Skeletal muscle satellite cell (primary cell): ENCODE measurements around the gene CD63.

Source experiments
- H3K27me3 ChIP-seq: 2 replicates; pipeline ENCODE4 v1.7.0; 2013; ENCODE audit warnings: low read length; ENCODE audit not compliant: control insufficient read depth, insufficient read depth
- H3K36me3 ChIP-seq: 2 replicates; pipeline ENCODE4 v1.7.0; 2013; ENCODE audit warnings: mild to moderate bottlenecking, control low read depth, low read length; ENCODE audit not compliant: insufficient read depth
- H3K4me1 ChIP-seq: 2 replicates; pipeline ENCODE4 v1.7.0; 2013; ENCODE audit warnings: low read length; ENCODE audit not compliant: control insufficient read depth, insufficient read depth
- H3K4me2 ChIP-seq: 2 replicates; pipeline ENCODE4 v1.7.0; 2013; ENCODE audit warnings: mild to moderate bottlenecking, low read length
- H3K4me3 ChIP-seq: 2 replicates; pipeline ENCODE4 v1.7.0; 2013; ENCODE audit warnings: low read length
- H3K9ac ChIP-seq: 2 replicates; pipeline ENCODE4 v1.7.0; 2013; ENCODE audit warnings: mild to moderate bottlenecking, low read depth, low read length, moderate library complexity
- H3K9me3 ChIP-seq: replicated peaks from 2 replicates; pipeline ENCODE4 v1.7.0; 2013; ENCODE audit warnings: mild to moderate bottlenecking, control low read depth, low read length

Gene CD63

DNA sequence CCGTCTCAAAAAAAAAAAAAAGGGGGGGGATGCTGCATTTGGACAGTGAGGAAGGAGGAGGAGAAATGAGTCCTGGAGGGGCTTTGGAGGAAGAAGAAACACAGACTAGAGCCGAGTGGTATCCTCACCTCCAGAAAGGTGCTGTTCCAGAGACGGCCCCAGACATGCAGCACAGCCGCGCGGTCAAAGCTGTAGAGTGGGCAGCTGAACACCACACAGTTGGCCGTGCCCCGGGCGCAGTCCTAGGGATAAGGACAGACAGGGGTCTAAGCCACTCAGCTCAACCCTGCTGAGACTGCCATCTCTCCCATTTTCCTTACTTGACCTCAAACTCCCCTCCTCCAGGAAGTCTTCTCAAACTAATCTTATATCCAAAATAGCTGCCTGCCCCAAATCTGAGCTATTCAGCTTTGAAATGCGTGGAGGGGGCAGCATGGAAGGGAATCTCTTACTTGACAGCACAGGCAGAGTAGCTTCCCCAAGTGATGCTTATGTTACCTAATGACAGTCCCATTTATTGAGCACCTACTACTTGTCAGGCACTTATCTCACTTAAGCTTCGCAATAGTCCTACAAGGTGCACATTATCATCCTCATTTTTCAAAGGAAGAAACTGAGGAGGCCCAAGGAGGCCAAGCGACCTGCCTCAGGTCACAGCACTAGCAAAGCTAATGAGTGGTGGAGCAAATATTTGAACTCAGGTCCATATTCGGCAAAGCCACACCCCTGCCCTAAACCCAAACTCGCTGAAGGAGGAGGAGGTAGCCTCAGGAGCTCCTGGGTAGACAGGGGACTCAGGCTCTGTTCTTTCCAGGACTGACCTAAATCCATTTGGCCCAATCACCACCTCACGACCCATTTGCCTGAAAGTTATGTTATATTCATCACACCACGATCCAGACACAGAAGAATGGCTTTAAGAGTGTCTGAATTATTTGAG is 39.8 kb downstream of the CD63 start:
- Histone ChIP-seq H3K36me3 (peaks cover 22% of the 10 kb centered on the region), H3K27me3 (no peaks in the 10 kb centered on the region), H3K4me2 (no peak overlapping the region), H3K4me3 (no peak overlapping the region), H3K9ac (no peak overlapping the region), H3K9me3 (no peaks in the 10 kb centered on the region), H3K4me1 (peaks cover 8% of the 10 kb centered on the region)

GRCh38 chr12:55687746-55688145 is 41.1 kb downstream of the CD63 start:
- no peak overlapping the region for H3K4me3 ChIP-seq
- no peak overlapping the region for H3K9ac ChIP-seq
- no peak overlapping the region for H3K4me2 ChIP-seq
- H3K36me3 ChIP-seq = peaks cover 23% of the 10 kb centered on the region
- peaks cover 18% of the 10 kb centered on the region for H3K4me1 ChIP-seq
- H3K27me3 ChIP-seq = no peaks in the 10 kb centered on the region
- H3K9me3 ChIP-seq = no peaks in the 10 kb centered on the region

GRCh38 chr12:55686366-55687010 is 42.3 kb downstream of the CD63 start:
- Histone ChIP-seq H3K9me3 (no peaks in the 10 kb centered on the region), H3K4me2 (no peak overlapping the region), H3K9ac (no peak overlapping the region), H3K27me3 (no peaks in the 10 kb centered on the region), H3K4me3 (no peak overlapping the region), H3K4me1 (peaks cover 29% of the 10 kb centered on the region), H3K36me3 (peaks cover 23% of the 10 kb centered on the region)

DNA sequence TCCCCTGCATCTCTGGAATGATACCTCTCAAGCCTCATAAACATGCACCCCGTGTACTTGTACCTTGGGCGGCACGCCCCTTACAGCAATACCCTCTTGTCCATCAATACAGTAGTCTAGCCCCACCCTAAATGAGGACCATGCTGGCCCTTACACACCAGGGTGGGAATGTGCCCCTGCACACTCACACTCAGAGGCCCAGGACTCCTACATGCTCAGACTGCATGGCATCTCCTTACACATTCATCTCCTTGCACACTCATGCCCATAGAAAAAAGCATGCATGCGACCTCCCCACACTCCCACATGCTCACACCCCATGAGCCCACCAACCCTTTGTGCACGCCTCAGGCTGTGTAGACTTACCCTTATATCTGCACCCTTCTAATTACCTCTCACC is 43.1 kb downstream of the CD63 start:
- no peaks in the 10 kb centered on the region for H3K9me3 ChIP-seq
- H3K36me3 ChIP-seq = peaks cover 23% of the 10 kb centered on the region
- no peaks in the 10 kb centered on the region for H3K27me3 ChIP-seq
- H3K4me3 ChIP-seq = no peak overlapping the region
- H3K9ac ChIP-seq = no peak overlapping the region
- H3K4me2 ChIP-seq = no peak overlapping the region
- peaks cover 36% of the 10 kb centered on the region for H3K4me1 ChIP-seq

GRCh38 chr12:55684761-55685370 is 43.9 kb downstream of the CD63 start:
- Histone ChIP-seq H3K4me2 (peak overlapping the region; percentile 91), H3K27me3 (no peaks in the 10 kb centered on the region), H3K4me1 (peaks cover 36% of the 10 kb centered on the region), H3K36me3 (peaks cover 23% of the 10 kb centered on the region), H3K9ac (no peak overlapping the region), H3K4me3 (no peak overlapping the region), H3K9me3 (no peaks in the 10 kb centered on the region)

- H3K9me3 ChIP-seq = no peaks in the 10 kb centered on the region
- peak overlapping the region; percentile 43 for H3K4me3 ChIP-seq
- peaks cover 20% of the 10 kb centered on the region for H3K36me3 ChIP-seq
- H3K4me2 ChIP-seq = peak overlapping the region; percentile 91
- peaks cover 36% of the 10 kb centered on the region for H3K4me1 ChIP-seq
- no peak overlapping the region for H3K9ac ChIP-seq
- no peaks in the 10 kb centered on the region for H3K27me3 ChIP-seq
These were observed 45.1 kb downstream of the CD63 start for GRCh38 chr12:55683676-55684075.

- H3K9me3 ChIP-seq = no peaks in the 10 kb centered on the region
- H3K4me3 ChIP-seq = peak overlapping the region; percentile 72
- peak overlapping the region; percentile 64 for H3K9ac ChIP-seq
- H3K36me3 ChIP-seq = peaks cover 14% of the 10 kb centered on the region
- H3K27me3 ChIP-seq = no peaks in the 10 kb centered on the region
- peaks cover 36% of the 10 kb centered on the region for H3K4me1 ChIP-seq
- peak overlapping the region; percentile 91 for H3K4me2 ChIP-seq
These were observed 46.6 kb downstream of the CD63 start for GRCh38 chr12:55682087-55682796.

GRCh38 chr12:55681142-55682077 is 47.4 kb downstream of the CD63 start:
- Histone ChIP-seq H3K9ac (peak overlapping the region; percentile 64), H3K36me3 (peaks cover 14% of the 10 kb centered on the region), H3K27me3 (no peaks in the 10 kb centered on the region), H3K4me2 (peak overlapping the region; percentile 91), H3K4me3 (peak overlapping the region; percentile 72), H3K4me1 (peaks cover 36% of the 10 kb centered on the region), H3K9me3 (no peaks in the 10 kb centered on the region)

DNA sequence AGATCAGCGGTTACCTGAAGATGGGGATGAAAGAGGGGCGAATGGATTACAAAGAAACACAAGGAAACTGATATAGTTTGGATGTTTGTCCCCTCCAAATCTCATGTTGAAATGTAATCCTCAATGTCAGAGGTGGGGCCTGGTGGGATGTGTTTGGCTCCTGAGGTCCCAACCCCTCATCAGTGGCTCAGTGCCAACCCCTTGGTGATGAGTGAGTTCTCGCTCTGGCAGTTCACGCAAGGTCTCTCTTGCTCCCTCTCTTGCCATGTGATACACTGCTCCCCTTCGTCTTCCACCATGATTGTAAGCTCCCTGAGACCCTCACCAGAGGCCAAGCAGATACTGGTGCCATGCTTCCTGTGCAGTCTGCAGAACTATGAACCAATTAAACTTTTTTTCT is 49.1 kb downstream of the CD63 start:
- H3K27me3 ChIP-seq = no peaks in the 10 kb centered on the region
- no peak overlapping the region for H3K4me3 ChIP-seq
- no peak overlapping the region for H3K4me2 ChIP-seq
- H3K36me3 ChIP-seq = peaks cover 7% of the 10 kb centered on the region
- no peak overlapping the region for H3K9ac ChIP-seq
- H3K9me3 ChIP-seq = no peaks in the 10 kb centered on the region
- peaks cover 35% of the 10 kb centered on the region for H3K4me1 ChIP-seq

GRCh38 chr12:55676707-55677106 is 52.1 kb downstream of the CD63 start:
- H3K4me1 ChIP-seq = peaks cover 8% of the 10 kb centered on the region
- no peak overlapping the region for H3K4me2 ChIP-seq
- no peaks in the 10 kb centered on the region for H3K36me3 ChIP-seq
- H3K27me3 ChIP-seq = no peaks in the 10 kb centered on the region
- no peak overlapping the region for H3K9ac ChIP-seq
- no peak overlapping the region for H3K4me3 ChIP-seq
- H3K9me3 ChIP-seq = no peaks in the 10 kb centered on the region
